DMS79 (cell line): ENCODE data around the gene RNU6-9.

Experiments used
- DNase-seq: peaks from one replicate; lab custom pipeline; 2025; lab: John Stamatoyannopoulos, UW

The RNU6-9 gene

DNA sequence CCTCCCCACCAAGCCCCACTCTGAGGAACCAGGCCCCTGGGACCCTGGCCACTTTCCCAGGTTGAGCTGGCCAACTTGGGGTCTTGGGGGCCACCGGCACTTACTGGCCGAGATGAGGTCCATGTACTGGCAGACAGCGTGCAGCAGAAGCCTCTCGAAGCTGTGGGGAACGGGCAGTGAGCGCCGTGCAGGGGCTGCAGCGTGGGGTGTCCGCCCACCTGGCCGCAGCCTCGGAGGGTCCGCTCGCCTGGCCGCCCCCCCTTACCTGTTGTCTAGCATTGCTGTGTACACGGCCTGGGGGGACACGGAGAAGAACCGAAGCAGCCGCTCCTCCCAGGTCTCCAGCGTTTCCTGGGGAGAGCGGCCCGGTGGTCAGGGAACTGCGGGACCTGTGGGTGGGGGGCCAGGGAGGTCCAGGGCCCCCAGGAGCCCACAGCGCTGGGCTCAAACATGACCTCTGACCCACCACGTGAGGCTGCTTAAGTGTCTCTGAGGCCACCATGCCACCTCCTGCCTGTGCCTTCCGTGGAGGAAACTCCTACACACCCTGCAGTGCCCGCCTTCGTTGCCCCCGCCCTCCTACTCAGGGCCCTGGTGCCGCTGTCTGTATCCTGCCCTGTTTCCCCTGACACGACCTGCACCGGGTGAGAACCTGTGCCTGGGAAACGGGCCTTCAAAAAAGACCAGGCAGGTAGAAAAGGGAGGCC, 6.2 kb downstream of the RNU6-9 start:
- no peak for DNase-seq

- no peak for DNase-seq
Measured at GRCh38 chr19:900043-900301, 6.7 kb downstream of the RNU6-9 start.

DNA sequence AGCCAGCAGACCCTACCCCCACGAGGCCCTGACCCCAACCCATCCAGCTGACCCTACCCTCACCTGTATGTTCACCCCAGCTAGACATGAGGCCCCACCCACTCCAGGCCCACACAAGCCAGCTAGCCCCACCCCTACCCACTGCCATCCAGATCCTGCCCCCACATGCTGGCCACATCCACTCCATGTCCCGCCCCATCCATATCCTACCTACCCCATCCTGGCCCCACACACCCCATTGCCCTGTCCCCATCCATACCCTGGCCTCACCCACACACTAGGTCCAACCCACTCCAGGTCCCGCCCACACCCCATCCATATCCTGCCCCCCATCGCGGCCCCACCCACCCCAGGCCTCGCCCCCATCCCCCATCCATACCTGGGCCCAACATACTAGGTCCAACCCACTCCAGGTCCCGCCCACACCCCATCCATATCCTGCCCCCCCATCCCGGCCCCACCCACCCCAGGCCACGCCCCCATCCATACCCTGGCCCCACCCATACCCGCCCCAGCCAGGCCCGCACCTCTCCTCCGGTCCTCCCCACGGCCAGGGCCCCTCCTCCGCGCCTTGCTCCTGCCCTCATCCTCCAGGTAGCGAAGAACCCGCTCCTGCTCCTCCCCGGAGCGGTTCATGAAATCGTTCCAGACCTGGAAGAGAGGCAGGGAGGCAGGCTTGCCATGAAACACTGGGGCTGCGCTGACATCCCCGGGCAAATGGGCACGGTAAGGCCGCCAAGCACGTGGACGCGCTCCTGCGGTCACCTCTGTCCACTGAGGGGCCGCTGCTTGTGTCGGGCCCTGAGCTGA, 7.2 kb downstream of the RNU6-9 start:
- DNase-seq: no peak

- no peak for DNase-seq
Measured at GRCh38 chr19:901216-902092, 8.2 kb downstream of the RNU6-9 start.

GRCh38 chr19:902093-902370, 8.7 kb downstream of the RNU6-9 start:
- DNase-seq: no peak

- no peak for DNase-seq
Measured at GRCh38 chr19:902446-903226, 9.4 kb downstream of the RNU6-9 start.

DNA sequence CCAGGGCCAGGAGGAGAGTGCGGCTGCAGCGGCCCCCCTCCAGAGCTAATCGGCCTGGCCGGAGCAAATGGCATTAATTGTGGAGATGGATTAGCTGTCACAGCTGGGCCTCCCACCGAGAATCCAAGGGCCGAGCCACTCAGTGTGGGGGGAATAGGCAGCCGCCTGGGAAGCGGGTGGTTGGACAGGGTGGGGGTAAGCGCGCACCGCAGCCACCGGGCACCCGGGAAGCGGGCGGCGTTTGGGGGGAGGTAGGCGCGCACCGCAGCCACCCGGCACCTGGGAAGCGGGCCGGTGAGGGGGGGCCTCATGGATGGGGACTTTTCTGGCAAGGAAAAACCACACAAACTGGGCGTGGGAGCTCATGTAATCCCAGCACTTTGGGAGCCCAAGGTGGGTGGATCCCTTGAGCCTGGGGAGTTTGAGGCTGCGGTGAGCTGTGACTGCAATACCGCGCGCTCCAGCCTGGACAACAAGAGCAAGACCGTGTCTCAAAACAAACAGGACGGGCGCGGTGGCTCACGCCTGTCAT, 10.0 kb downstream of the RNU6-9 start:
- DNase-seq: no peak

GRCh38 chr19:904545-904944, 11.3 kb downstream of the RNU6-9 start:
- no peak for DNase-seq

- DNase-seq: no peak
Measured at GRCh38 chr19:906480-906879, 13.2 kb downstream of the RNU6-9 start.

- no peak for DNase-seq
Measured at GRCh38 chr19:907183-907853, 14.0 kb downstream of the RNU6-9 start.

- DNase-seq: no peak
Measured at GRCh38 chr19:911197-912033, 18.1 kb downstream of the RNU6-9 start.

- DNase-seq: no peak
Measured at GRCh38 chr19:912181-913079, 19.1 kb downstream of the RNU6-9 start.

DNA sequence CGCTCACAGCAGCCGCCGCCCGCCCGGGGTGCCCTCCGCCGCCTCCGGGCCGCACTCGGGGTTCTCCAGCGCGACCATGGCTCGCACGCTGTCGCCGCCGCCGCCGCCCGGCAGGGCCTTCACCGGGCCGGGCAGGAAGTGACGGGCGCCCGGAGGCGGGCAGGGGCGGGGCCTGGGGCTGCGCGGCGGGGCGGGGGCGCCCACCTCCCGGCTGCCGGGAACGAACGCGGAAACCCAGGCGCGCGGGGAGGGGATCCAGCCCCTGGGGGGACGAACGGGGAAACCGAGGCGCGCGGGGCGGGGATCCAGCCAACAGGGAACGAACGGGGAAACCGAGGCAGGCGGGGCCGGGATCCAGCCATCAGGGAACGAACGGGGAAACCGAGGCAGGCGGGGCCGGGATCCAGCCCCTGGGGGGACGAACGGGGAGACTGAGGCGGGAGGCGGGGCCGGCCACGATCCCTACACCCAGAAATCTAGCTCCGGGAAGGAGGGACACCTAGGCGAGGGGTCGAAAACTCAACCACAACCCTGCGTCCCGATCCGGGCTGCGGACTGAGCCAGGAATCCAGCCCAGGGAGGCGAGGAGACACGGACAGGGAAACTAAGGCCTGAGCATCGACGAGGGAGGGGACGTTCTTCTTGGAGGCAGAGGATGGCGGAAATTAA, 19.9 kb downstream of the RNU6-9 start, which contains the start of gene R3HDM4:
Gene R3HDM4 (minus strand): TSS at position 140 of the 669 bp plus-strand sequence. CDS start 62 bp downstream, at position 78.
- no peak for DNase-seq

GRCh38 chr19:916645-917322, 23.5 kb downstream of the RNU6-9 start:
- DNase-seq: no peak

- peak; percentile 61 for DNase-seq
Measured at GRCh38 chr19:917323-918151, 24.3 kb downstream of the RNU6-9 start, which contains the start of gene KISS1R. Gene KISS1R, plus strand, starts transcription at chr19:917333. Its CDS starts 170 bp downstream, at chr19:917503.

- no peak for DNase-seq
Measured at GRCh38 chr19:918152-918437, 24.8 kb downstream of the RNU6-9 start.

DNA sequence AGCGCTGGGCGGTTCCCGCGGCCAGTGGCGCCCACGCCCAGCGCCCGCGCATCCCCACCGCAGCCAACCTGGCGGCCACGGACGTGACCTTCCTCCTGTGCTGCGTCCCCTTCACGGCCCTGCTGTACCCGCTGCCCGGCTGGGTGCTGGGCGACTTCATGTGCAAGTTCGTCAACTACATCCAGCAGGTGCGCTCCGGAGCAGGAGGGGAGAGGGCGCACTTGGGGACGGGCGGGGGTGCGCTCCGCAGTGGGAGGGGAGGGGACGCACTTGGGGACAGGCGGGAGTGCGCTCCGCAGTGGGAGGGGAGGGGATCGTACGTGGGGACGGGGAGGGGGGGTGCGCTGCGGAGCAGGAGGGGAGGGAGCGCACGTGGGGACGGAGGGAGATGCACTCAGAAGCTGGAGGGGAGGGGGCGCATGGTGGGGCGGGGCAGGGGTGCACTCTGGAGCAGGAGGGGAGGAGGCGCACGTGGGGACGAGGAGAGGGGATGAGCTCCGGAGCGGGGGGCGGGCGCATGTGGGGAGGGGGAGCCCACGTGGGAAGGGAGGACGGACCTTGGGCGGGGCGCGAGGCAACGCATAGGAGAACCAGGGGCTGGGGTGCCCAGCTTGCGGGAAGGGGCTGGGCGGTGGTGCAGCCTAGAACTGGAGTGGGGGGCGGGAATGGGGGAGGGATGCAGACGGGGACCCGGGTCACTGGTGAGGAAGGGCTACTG, 25.4 kb downstream of the RNU6-9 start:
- DNase-seq: no peak
